GM12878 (cell line): Measurements from ENCODE around the gene RAB31. TPM values are rescaled to one million over a fixed set of nuclear protein-coding genes. Genes with fewer than 3 reads are reported as not detected.

Experiments
- ATAC-seq: fragments of 200-7000 bp; cut with Tn5 transposase; 3 replicates; pipeline ENCODE4 v1.9.1; 2020; ENCODE audit warnings: mild to moderate bottlenecking, moderate library complexity
- BruUV-seq: library from RNA; stranded (reverse); fragments of 400-500 nt; replicated peaks from 2 replicates; lab custom pipeline; 2021; lab: Mats Ljungman, UMichigan
- CTCF ChIA-PET: fragments of 300-600 bp; sonication (Branson Sonifier 250); formaldehyde crosslinking; extraction: SDS; loops from one replicate; lab custom pipeline; 2021; ENCODE audit warnings: inconsistent platforms; lab: Yijun Ruan, JAX
- POLR2A ChIA-PET: fragments of 350-600 bp; formaldehyde crosslinking; extraction: SDS; loops from one replicate; lab custom pipeline; 2021; ENCODE audit warnings: inconsistent platforms; lab: Charles Lee
- RAD21 ChIA-PET: fragments of 300-600 bp; sonication (Branson Sonifier 250); formaldehyde crosslinking; loops from one replicate; lab custom pipeline; 2023; ENCODE audit warnings: antibody characterized with exemption; ENCODE audit not compliant: unreplicated experiment; lab: Charles Lee
- SMC1A ChIA-PET: fragments of 300-600 bp; sonication (Branson Sonifier 250); formaldehyde crosslinking; loops from one replicate; lab custom pipeline; 2023; ENCODE audit not compliant: unreplicated experiment, uncharacterized antibody; lab: Charles Lee
- DNase-seq: peaks from one replicate; pipeline ENCODE4 v3.0.0-alpha.2; 2011; ENCODE audit warnings: low read depth, low spot score
- FAIRE-seq: peaks from 3 replicates; lab custom pipeline; 2011; peaks lifted over from hg19 to GRCh38; lab: Jason Lieb, UNC
- H2AFZ ChIP-seq: 2 replicates; pipeline ENCODE4 v1.6.0; 2011; ENCODE audit warnings: low read depth, low read length, control low read depth; ENCODE audit not compliant: control insufficient read depth
- H3K27ac ChIP-seq: 2 replicates; pipeline ENCODE4 v1.5.1; 2011; ENCODE audit warnings: control low read depth; ENCODE audit not compliant: control insufficient read depth, insufficient read depth
- H3K27me3 ChIP-seq, 2 experiments: replicated peaks in 1 of 2; 2 replicates each; pipeline versions ENCODE4 v1.6.0 to v1.6.1; 2011; ENCODE audit warnings: low read length in 1 of 2; ENCODE audit not compliant: control insufficient read depth in 2 of 2, insufficient read depth in 2 of 2
- H3K36me3 ChIP-seq, 2 experiments: 2 replicates each; pipeline ENCODE4 v1.5.1; 2011; ENCODE audit warnings: low read length in 1 of 2; ENCODE audit not compliant: control insufficient read depth in 2 of 2, insufficient read depth in 2 of 2
- H3K4me1 ChIP-seq: 2 replicates; pipeline ENCODE4 v1.6.1; 2011; ENCODE audit warnings: mild to moderate bottlenecking, low read length, moderate library complexity, mixed read lengths; ENCODE audit not compliant: control insufficient read depth, insufficient read depth
- H3K4me2 ChIP-seq: 2 replicates; pipeline ENCODE4 v1.6.0; 2011; ENCODE audit warnings: control low read depth; ENCODE audit not compliant: control insufficient read depth, insufficient read depth
- H3K4me3 ChIP-seq: fragments of 200-600 bp; sonication (generic); 2 replicates; pipeline ENCODE4 v1.5.1; 2016
- H3K79me2 ChIP-seq: 2 replicates; pipeline ENCODE4 v1.6.0; 2011; ENCODE audit warnings: low read length; ENCODE audit not compliant: control insufficient read depth, insufficient read depth
- H3K9ac ChIP-seq: 2 replicates; pipeline ENCODE4 v1.8.0; 2011; ENCODE audit warnings: low read length, control low read depth, mixed read lengths; ENCODE audit not compliant: control insufficient read depth, insufficient read depth
- H3K9me3 ChIP-seq: replicated peaks from 3 replicates; pipeline ENCODE4 v1.5.1; 2011; ENCODE audit warnings: mild to moderate bottlenecking, low read length; ENCODE audit not compliant: control insufficient read depth, insufficient read depth
- H4K20me1 ChIP-seq: 2 replicates; pipeline ENCODE4 v1.6.0; 2011; ENCODE audit not compliant: control insufficient read depth, insufficient read depth
- NR2F1 ChIP-seq: fragments of 450-650 bp; conservative IDR thresholded peaks from 2 replicates; pipeline ENCODE4 v1.6.1; 2017; ENCODE audit warnings: mild to moderate bottlenecking
- PBX3 ChIP-seq: IDR thresholded peaks from 2 replicates; pipeline ENCODE4 v1.6.1; 2011; ENCODE audit warnings: mild to moderate bottlenecking, low read depth, low read length, moderate library complexity; ENCODE audit not compliant: insufficient replicate concordance
- RBBP5 ChIP-seq: fragments of 200-600 bp; sonication (generic); conservative IDR thresholded peaks from 2 replicates; pipeline ENCODE4 v1.6.1; 2016
- STAT3 ChIP-seq: IDR thresholded peaks from 2 replicates; pipeline ENCODE4 v1.6.1; 2011; ENCODE audit warnings: low read depth, low read length, improper control_type of control experiment
- ZNF274 ChIP-seq: IDR thresholded peaks from one replicate; pipeline ENCODE4 v1.8.0; 2011; ENCODE audit not compliant: insufficient read length, insufficient read depth
- WGBS: methylation state at CpG from one replicate; pipeline ENCODE4 v1.1.6; 2016; ENCODE audit warnings: low lambda C conversion rate; ENCODE audit not compliant: insufficient replicate concordance, insufficient coverage; ENCODE audit errors: missing lambda C conversion rate; 5-methylcytosine and 5-hydroxymethylcytosine counted together
- in situ Hi-C: fragments of 300-500 bp; cut with MboI; formaldehyde crosslinking; loops from 9 replicates; pipeline ENCODE4 v1.14.3; 2018; ENCODE audit warnings: mixed read lengths
- intact Hi-C: fragments of 100-400 bp; cut with micrococcal nuclease; formaldehyde crosslinking; loops from one replicate; pipeline ENCODE4 v1.14.2; 2022; ENCODE audit not compliant: unreplicated experiment
- polyA plus RNA-seq, 11 experiments: library from polyadenylated mRNA; depleted of rRNA in 4 of 11; unstranded in 6 of 11; stranded (reverse) in 5 of 11; fragments of >200 nt; fragmentation: Nextera tagmentation in 4 of 11; fragmentation: Illumina TruSeq in 1 of 11; extraction: Ambion mirVana in 4 of 11; extraction: Trizol in 1 of 11; gene quantifications; 1 replicate in 1 of 11; 2 replicates in 10 of 11; pipeline versions ENCODE4 v1.2.1 to v1.2.3, GENCODE V29; 2011 to 2016; ENCODE audit warnings: inconsistent platforms in 2 of 11, missing spikeins in 2 of 11, low read depth in 1 of 11
- total RNA-seq, 4 experiments: library from RNA; depleted of rRNA in 3 of 4; stranded (reverse); fragments of >200 nt in 3 of 4; fragmentation: Illumina TruSeq in 1 of 4; extraction: Trizol in 1 of 4; gene quantifications; 2 replicates each; pipeline versions ENCODE4 v1.2.1 to v1.2.3, GENCODE V29; 2013 to 2021
- TF ChIP-seq, protein P1 (sequence below): fragments of 450-650 bp; IDR thresholded peaks from 2 replicates; pipeline ENCODE4 v1.6.1; 2018; ENCODE audit warnings: mild to moderate bottlenecking, low read depth, moderate library complexity; ENCODE audit not compliant: partially characterized antibody
- TF ChIP-seq, protein P2 (sequence below): IDR thresholded peaks from 2 replicates; pipeline ENCODE4 v1.6.1; 2011; ENCODE audit warnings: low read depth, mild to moderate bottlenecking, low read length, moderate library complexity, borderline replicate concordance; ENCODE audit errors: extremely low read depth
- TF ChIP-seq, protein P3 (sequence below): fragments of 450-650 bp; IDR thresholded peaks from 2 replicates; pipeline ENCODE4 v1.6.1; 2016; ENCODE audit warnings: mild to moderate bottlenecking, moderate library complexity, borderline replicate concordance

RAB31 gene
- total and polyA plus RNA-seq, 10 of the 15 experiments (the other 5 are each of a cell fraction or from before 2014, with no cell fraction given) = 0.80 to 23.3 (median 12.2) TPM

- no peak for ATAC-seq
- Histone ChIP-seq H3K9ac (no peak overlapping the region), H3K4me3 (no peak overlapping the region), H3K4me2 (no peak overlapping the region), H3K27ac (no peak overlapping the region), H3K36me3 (no peaks in the 10 kb centered on the region), H3K27me3 (no peaks in the 10 kb centered on the region; a peak in 1 of 4 replicates), H2AFZ (no peak overlapping the region), H3K79me2 (no peaks in the 10 kb centered on the region), H3K9me3 (no peaks in the 10 kb centered on the region), H4K20me1 (peaks cover 3% of the 10 kb centered on the region; the same call in 1 of the 2 replicates), H3K4me1 (no peaks in the 10 kb centered on the region)
- no peak for FAIRE-seq
- CTCF ChIA-PET = interaction anchor here (0.6 kb wide), 1 partner anchor 36 kb away, joined by 3 read pairs; no protein-coding TSS in a partner anchor
- TF ChIP-seq ZNF274 (no peak), STAT3 (no peak), NR2F1 (no peak), RBBP5 (no peak), PBX3 (no peak)
- TF ChIP-seq, protein P1, sequence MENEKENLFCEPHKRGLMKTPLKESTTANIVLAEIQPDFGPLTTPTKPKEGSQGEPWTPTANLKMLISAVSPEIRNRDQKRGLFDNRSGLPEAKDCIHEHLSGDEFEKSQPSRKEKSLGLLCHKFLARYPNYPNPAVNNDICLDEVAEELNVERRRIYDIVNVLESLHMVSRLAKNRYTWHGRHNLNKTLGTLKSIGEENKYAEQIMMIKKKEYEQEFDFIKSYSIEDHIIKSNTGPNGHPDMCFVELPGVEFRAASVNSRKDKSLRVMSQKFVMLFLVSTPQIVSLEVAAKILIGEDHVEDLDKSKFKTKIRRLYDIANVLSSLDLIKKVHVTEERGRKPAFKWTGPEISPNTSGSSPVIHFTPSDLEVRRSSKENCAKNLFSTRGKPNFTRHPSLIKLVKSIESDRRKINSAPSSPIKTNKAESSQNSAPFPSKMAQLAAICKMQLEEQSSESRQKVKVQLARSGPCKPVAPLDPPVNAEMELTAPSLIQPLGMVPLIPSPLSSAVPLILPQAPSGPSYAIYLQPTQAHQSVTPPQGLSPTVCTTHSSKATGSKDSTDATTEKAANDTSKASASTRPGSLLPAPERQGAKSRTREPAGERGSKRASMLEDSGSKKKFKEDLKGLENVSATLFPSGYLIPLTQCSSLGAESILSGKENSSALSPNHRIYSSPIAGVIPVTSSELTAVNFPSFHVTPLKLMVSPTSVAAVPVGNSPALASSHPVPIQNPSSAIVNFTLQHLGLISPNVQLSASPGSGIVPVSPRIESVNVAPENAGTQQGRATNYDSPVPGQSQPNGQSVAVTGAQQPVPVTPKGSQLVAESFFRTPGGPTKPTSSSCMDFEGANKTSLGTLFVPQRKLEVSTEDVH = no peak
- TF ChIP-seq, protein P2, sequence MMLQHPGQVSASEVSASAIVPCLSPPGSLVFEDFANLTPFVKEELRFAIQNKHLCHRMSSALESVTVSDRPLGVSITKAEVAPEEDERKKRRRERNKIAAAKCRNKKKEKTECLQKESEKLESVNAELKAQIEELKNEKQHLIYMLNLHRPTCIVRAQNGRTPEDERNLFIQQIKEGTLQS = no peak
- TF ChIP-seq, protein P3, sequence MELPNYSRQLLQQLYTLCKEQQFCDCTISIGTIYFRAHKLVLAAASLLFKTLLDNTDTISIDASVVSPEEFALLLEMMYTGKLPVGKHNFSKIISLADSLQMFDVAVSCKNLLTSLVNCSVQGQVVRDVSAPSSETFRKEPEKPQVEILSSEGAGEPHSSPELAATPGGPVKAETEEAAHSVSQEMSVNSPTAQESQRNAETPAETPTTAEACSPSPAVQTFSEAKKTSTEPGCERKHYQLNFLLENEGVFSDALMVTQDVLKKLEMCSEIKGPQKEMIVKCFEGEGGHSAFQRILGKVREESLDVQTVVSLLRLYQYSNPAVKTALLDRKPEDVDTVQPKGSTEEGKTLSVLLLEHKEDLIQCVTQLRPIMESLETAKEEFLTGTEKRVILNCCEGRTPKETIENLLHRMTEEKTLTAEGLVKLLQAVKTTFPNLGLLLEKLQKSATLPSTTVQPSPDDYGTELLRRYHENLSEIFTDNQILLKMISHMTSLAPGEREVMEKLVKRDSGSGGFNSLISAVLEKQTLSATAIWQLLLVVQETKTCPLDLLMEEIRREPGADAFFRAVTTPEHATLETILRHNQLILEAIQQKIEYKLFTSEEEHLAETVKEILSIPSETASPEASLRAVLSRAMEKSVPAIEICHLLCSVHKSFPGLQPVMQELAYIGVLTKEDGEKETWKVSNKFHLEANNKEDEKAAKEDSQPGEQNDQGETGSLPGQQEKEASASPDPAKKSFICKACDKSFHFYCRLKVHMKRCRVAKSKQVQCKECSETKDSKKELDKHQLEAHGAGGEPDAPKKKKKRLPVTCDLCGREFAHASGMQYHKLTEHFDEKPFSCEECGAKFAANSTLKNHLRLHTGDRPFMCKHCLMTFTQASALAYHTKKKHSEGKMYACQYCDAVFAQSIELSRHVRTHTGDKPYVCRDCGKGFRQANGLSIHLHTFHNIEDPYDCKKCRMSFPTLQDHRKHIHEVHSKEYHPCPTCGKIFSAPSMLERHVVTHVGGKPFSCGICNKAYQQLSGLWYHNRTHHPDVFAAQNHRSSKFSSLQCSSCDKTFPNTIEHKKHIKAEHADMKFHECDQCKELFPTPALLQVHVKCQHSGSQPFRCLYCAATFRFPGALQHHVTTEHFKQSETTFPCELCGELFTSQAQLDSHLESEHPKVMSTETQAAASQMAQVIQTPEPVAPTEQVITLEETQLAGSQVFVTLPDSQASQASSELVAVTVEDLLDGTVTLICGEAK = no peak
- SMC1A ChIA-PET = no interaction called here
- in situ Hi-C loops (no loop called here), intact Hi-C loops (no loop called here)
- RAD21 ChIA-PET = no interaction called here
- POLR2A ChIA-PET = no interaction called here
- no peak for DNase-seq
- no TSS peak for BruUV-seq
- WGBS = 56% methylated on average over 9 of the region's 9 CpGs
Observed at GRCh38 chr18:9734189-9734588, 26.1 kb downstream of the RAB31 start.
